Small intestine (tissue), 16 donors: ENCODE data around the gene LYPD6. TPM values are rescaled to one million over a fixed set of nuclear protein-coding genes. Genes with fewer than 3 reads are reported as not detected.

Experiments
- DNase-seq, 2 donors: peaks; one replicate each; pipeline versions ENCODE4 v3.0.0 to v3.0.0-alpha.2; 2013
- FAIRE-seq: peaks from 2 replicates; lab custom pipeline; 2012; peaks lifted over from hg19 to GRCh38; lab: Jason Lieb, UNC
- H3K27ac ChIP-seq, 3 donors: one replicate each; pipeline ENCODE4 v1.5.1; 2013; ENCODE audit warnings: low read length in 2 of 3, mild to moderate bottlenecking in 2 of 3, control low read depth in 1 of 3, inconsistent platforms in 1 of 3, low read depth in 1 of 3, moderate library complexity in 1 of 3
- H3K27me3 ChIP-seq, 3 donors: one replicate each; pipeline ENCODE4 v1.6.1; 2013; ENCODE audit warnings: low read length in 3 of 3, inconsistent platforms in 1 of 3; ENCODE audit not compliant: control insufficient read depth in 3 of 3, insufficient read depth in 3 of 3
- H3K36me3 ChIP-seq, 3 donors: one replicate each; pipeline ENCODE4 v1.6.1; 2013; ENCODE audit warnings: low read length in 3 of 3, inconsistent platforms in 1 of 3, low read depth in 1 of 3, mild to moderate bottlenecking in 1 of 3, moderate library complexity in 1 of 3; ENCODE audit not compliant: control insufficient read depth in 3 of 3, insufficient read depth in 2 of 3
- H3K4me1 ChIP-seq, 3 donors: one replicate each; pipeline ENCODE4 v1.6.1; 2013; ENCODE audit warnings: low read length in 2 of 3, inconsistent platforms in 1 of 3, low read depth in 1 of 3, mild to moderate bottlenecking in 1 of 3, moderate library complexity in 1 of 3; ENCODE audit not compliant: control insufficient read depth in 3 of 3, insufficient read depth in 2 of 3
- H3K4me3 ChIP-seq, 3 donors: one replicate each; pipeline ENCODE4 v1.5.1; 2013; ENCODE audit warnings: low read length in 3 of 3, control low read depth in 1 of 3, inconsistent platforms in 1 of 3, low read depth in 1 of 3, mild to moderate bottlenecking in 1 of 3, moderate library complexity in 1 of 3
- H3K9me3 ChIP-seq, 2 donors: one replicate each; pipeline ENCODE4 v1.6.1; 2013; ENCODE audit warnings: low read depth in 1 of 2, low read length in 1 of 2; ENCODE audit not compliant: control insufficient read depth in 2 of 2, insufficient read depth in 1 of 2
- WGBS, 3 donors: extraction: QIAGEN DNeasy Blood & Tissue Kit; methylation state at CpG; one replicate each; pipeline ENCODE4 v1.1.7; 2013; 5-methylcytosine and 5-hydroxymethylcytosine counted together
- long read RNA-seq, 10 donors: transcript quantifications; one replicate each; lab custom pipeline, GENCODE V29; 2026
- polyA plus RNA-seq, 4 donors: library from polyadenylated mRNA; stranded (reverse) in 3 of 4; unstranded in 1 of 4; fragments of 200-250 nt in 3 of 4; fragments of 120-200 nt in 1 of 4; gene quantifications; one replicate each; pipeline versions ENCODE4 v1.2.1 to v1.2.3, GENCODE V29; 2013
- donor health status: healthy with polysubstance abuse.
- donor health status: control.
- donor health status: control.
- donor health status: Bipolar disorder and iron deficiency.
- donor health status: healthy.

The LYPD6 gene, protein sequence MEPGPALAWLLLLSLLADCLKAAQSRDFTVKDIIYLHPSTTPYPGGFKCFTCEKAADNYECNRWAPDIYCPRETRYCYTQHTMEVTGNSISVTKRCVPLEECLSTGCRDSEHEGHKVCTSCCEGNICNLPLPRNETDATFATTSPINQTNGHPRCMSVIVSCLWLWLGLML
- polyA plus RNA-seq, result 1 to 10 TPM; 1.8 to 4.6 (median 2.8) TPM
- long read RNA-seq, donor 1, result 0 reads
- long read RNA-seq, donor 2, result 0 reads
- long read RNA-seq, donor 3, result 0 reads
- long read RNA-seq, donor 4, result 0 reads
- long read RNA-seq, donor 5, result 0 reads
- long read RNA-seq, donor 6, full-length matches to known transcripts, result 1 of 1 reads
- long read RNA-seq, donor 6, partial matches to known transcripts, result 0 of 1 reads
- long read RNA-seq, donor 6, other reads (novel, unspliced or antisense), result 0 of 1 reads
- long read RNA-seq, donor 7, result 0 reads
- long read RNA-seq, donor 8, result 0 reads
- long read RNA-seq, donor 9, result 0 reads
- long read RNA-seq, donor 10, full-length matches to known transcripts, result 3 of 3 reads
- long read RNA-seq, donor 10, partial matches to known transcripts, result 0 of 3 reads
- long read RNA-seq, donor 10, other reads (novel, unspliced or antisense), result 0 of 3 reads

DNA sequence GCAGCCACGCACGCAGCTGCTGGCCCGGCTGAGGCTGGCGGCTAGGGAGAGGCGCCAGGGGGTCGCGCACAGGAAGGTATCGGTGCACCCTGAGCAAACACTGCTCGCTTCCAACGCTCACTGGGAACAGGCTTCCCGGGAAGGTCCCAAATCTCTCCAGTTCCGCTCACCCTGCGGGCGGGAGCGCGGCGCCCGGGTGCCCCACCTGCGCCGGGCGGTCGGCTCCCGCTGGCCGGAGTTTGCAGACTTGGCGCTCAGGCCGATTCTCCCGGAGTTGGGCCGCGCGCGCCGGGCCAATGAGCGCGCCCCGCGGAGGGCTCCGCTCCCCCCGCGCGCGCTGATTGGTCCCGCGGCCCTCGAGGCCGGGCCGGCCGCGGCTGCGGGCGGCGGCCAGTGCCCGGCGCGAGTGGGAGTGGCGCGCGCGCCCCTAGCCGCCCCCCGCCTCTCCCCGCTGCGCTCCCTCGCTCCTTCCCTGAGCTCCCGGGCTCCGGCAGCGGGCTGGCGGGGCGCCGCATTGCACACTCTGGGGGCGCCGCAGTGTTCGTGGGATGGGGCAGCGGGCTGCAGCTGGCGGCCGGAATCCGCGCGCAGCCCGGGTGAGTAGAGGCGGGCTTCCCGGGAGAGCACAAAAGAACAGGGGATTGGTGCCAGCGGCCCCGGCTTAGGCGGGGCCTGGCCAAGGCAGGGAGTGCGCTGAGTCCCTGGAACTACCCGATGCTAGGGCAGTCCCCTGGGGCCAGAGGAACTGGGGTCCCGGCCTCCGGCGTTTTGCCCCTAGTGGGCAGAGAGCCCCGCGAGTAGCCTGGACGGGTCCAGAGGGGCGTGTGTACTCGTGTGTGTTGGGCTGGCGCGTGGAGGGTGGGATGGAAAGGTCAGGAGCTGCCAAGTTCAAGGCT, at the start of gene LYPD6:
TSS of gene LYPD6 (plus strand) at position 461 of the 896 bp plus-strand sequence. CDS start 107,122 bp downstream, outside the sequence.
- no peaks in the 10 kb centered on the region for H3K36me3 ChIP-seq
- H3K4me1 ChIP-seq, result peaks cover 0 to 3% (median 0%) of the 10 kb centered on the region in 3 donors
- peaks cover 0 to 2% (median 0%) of the 10 kb centered on the region in 3 donors for H3K27me3 ChIP-seq
- peak within 1 kb of the TSS; percentile 43 to 87 (median 50) for H3K4me3 ChIP-seq
- no peaks in the 10 kb centered on the region for H3K9me3 ChIP-seq
- DNase-seq (peak; percentile 82 to 92), FAIRE-seq (no peak)
- 1 to 2% (median 2%) methylated on average over 77 to 96 of the region's 96 CpGs for WGBS, 3 donors
- peak within 1 kb of the TSS in 2 of 3 donors; percentile 5 to 79 for H3K27ac ChIP-seq

DNA sequence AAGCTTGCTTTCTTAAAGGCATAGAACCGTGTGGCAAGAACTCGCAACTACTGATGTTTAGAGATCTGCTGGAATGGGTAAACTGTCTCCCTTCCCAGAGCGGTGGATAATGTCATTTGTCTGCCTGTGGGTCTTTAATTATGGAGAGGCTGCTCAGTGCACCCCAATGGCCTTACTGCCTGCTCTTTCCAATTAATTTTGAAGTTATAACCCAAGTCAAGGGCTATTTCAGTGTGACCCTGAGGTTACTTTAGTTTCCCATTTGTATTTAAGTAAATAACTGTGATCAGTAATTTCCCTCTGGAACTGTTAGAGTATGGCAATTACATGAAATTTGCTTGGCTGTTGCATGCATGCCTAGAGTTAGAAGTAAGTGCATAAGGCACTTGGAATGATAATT, 48.9 kb upstream of the LYPD6 start:
- Histone ChIP-seq H3K27ac (no peak overlapping the region), H3K4me3 (no peak overlapping the region), H3K4me1 (peaks cover 2 to 14% (median 2%) of the 10 kb centered on the region in 3 donors), H3K27me3 (no peaks in the 10 kb centered on the region), H3K9me3 (no peaks in the 10 kb centered on the region), H3K36me3 (no peaks in the 10 kb centered on the region)
- no peak for FAIRE-seq
- no peak for DNase-seq
- 77 to 95% (median 91%) methylated on average over 3 of the region's 3 CpGs for WGBS, 3 donors

- WGBS, 3 donors, result 81 to 85% (median 85%) methylated on average over 2 of the region's 2 CpGs
- no peak for DNase-seq
- no peak for FAIRE-seq
- Histone ChIP-seq H3K27ac (no peak overlapping the region), H3K4me3 (no peak overlapping the region), H3K9me3 (no peaks in the 10 kb centered on the region), H3K4me1 (peaks cover 0 to 2% (median 0%) of the 10 kb centered on the region in 3 donors), H3K36me3 (no peaks in the 10 kb centered on the region), H3K27me3 (no peaks in the 10 kb centered on the region)
Measured at GRCh38 chr2:149290662-149291061, 39.7 kb upstream of the LYPD6 start.

GRCh38 chr2:149291881-149292280, 38.5 kb upstream of the LYPD6 start:
- Histone ChIP-seq H3K4me1 (peaks cover 0 to 2% (median 0%) of the 10 kb centered on the region in 3 donors), H3K4me3 (no peak overlapping the region), H3K27ac (no peak overlapping the region), H3K27me3 (no peaks in the 10 kb centered on the region), H3K9me3 (peaks cover 0 to 3% of the 10 kb centered on the region in 2 donors), H3K36me3 (no peaks in the 10 kb centered on the region)
- no peak for DNase-seq
- FAIRE-seq, result no peak

DNA sequence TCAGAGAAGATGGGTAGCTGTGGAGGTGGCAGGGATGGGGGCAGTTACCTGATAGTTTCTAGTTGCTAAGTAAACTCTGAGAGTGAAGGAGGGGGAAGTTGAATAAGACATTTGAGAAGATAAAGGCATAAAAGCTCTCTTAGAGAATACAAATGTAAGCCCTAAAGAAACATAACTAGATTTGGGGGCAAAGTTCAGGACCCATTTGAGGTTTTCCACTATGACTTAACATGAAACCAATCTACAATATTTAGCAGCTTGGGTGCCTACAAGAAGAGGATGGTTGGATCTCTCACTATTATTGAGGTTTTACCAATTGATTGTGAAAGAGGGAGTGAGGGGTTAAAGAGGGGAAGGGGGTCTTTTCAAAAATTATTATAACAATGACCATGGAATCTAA, 34.4 kb upstream of the LYPD6 start:
- FAIRE-seq, result no peak
- no peak overlapping the region for H3K27ac ChIP-seq

DNA sequence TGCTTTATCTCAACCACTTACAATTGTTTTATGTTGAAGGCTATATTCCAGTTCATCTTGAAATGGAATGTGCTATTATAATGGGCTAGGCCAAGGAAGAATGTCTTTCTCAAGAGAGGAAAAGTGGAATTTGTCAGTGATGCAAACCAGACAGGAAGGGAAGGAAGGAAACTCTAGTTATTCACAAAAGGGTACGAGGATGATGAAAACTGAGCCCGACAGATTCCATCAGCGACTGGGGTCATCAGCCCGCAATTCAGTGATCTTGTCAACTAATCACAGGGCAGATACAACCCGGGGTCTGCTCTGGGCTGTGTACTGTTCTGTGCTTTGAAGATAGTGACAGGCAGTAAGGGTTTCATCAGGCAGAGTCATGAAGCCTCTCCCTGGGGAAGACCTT, 23.4 kb upstream of the LYPD6 start:
- H3K4me3 ChIP-seq, result no peak overlapping the region
- H3K36me3 ChIP-seq, result no peaks in the 10 kb centered on the region
- H3K9me3 ChIP-seq, result peaks cover 0 to 7% of the 10 kb centered on the region in 2 donors
- 37 to 61% (median 57%) methylated on average over 5 of the region's 5 CpGs for WGBS, 3 donors
- H3K27ac ChIP-seq, result no peak overlapping the region
- DNase-seq (no peak), FAIRE-seq (no peak)
- no peaks in the 10 kb centered on the region for H3K27me3 ChIP-seq
- no peaks in the 10 kb centered on the region for H3K4me1 ChIP-seq

More for the DNA sequence above, 34.4 kb upstream of the LYPD6 start:
- no peaks in the 10 kb centered on the region for H3K27me3 ChIP-seq
- no peak overlapping the region for H3K4me3 ChIP-seq
- H3K9me3 ChIP-seq, result peaks cover 0 to 4% of the 10 kb centered on the region in 2 donors
- H3K4me1 ChIP-seq, result no peaks in the 10 kb centered on the region
- DNase-seq, result no peak
- H3K36me3 ChIP-seq, result no peaks in the 10 kb centered on the region

GRCh38 chr2:149310349-149310748, 20.0 kb upstream of the LYPD6 start:
- DNase-seq, result no peak
- Histone ChIP-seq H3K4me3 (no peak overlapping the region), H3K9me3 (no peaks in the 10 kb centered on the region), H3K27me3 (peaks cover 0 to 2% (median 0%) of the 10 kb centered on the region in 3 donors), H3K27ac (no peak overlapping the region), H3K4me1 (peaks cover 0 to 4% (median 0%) of the 10 kb centered on the region in 3 donors), H3K36me3 (no peaks in the 10 kb centered on the region)
- WGBS, 3 donors, result 89 to 92% (median 90%) methylated on average over 8 to 11 of the region's 11 CpGs
- no peak for FAIRE-seq

- no peaks in the 10 kb centered on the region for H3K9me3 ChIP-seq
- no peaks in the 10 kb centered on the region for H3K36me3 ChIP-seq
- DNase-seq, result no peak
- no peak overlapping the region for H3K4me3 ChIP-seq
- whole genome bisulfite sequencing, 3 donors, result 51 to 65% (median 56%) methylated on average over 1 of the region's 1 CpG
- peaks cover 0 to 2% (median 0%) of the 10 kb centered on the region in 3 donors for H3K27me3 ChIP-seq
- H3K4me1 ChIP-seq, result peaks cover 0 to 4% (median 0%) of the 10 kb centered on the region in 3 donors
- FAIRE-seq, result no peak
- no peak overlapping the region for H3K27ac ChIP-seq
Measured at GRCh38 chr2:149312039-149312438, 18.3 kb upstream of the LYPD6 start.
